Mesenchymal stem cell (in vitro differentiated cells and primary cell): Measurements from ENCODE around the gene ADAM12.

Experiments
- DNase-seq: peaks from one replicate; pipeline ENCODE4 v3.0.0-alpha.2; 2013
- H2AFZ ChIP-seq: one replicate; pipeline ENCODE4 v1.6.1; 2013; ENCODE audit warnings: low read depth, mild to moderate bottlenecking, control low read depth, inconsistent platforms, low read length, moderate library complexity
- H2AK5ac ChIP-seq: 2 replicates; pipeline ENCODE4 v1.6.1; 2013; ENCODE audit warnings: low read length, moderate library complexity, mild to moderate bottlenecking, inconsistent platforms; ENCODE audit not compliant: severe bottlenecking
- H2BK120ac ChIP-seq: one replicate; pipeline ENCODE4 v1.6.1; 2013; ENCODE audit warnings: low read depth, mild to moderate bottlenecking, inconsistent platforms, low read length, moderate library complexity
- H2BK12ac ChIP-seq, 2 experiments: one replicate each; pipeline ENCODE4 v1.6.1; 2013; ENCODE audit warnings: inconsistent platforms in 2 of 2, low read length in 2 of 2, mild to moderate bottlenecking in 2 of 2, moderate library complexity in 2 of 2, control low read depth in 1 of 2
- H2BK15ac ChIP-seq: one replicate; pipeline ENCODE4 v1.6.1; 2013; ENCODE audit warnings: mild to moderate bottlenecking, low read depth, inconsistent platforms; ENCODE audit not compliant: poor library complexity, severe bottlenecking
- H2BK5ac ChIP-seq: 2 replicates; pipeline ENCODE4 v1.6.1; 2013; ENCODE audit warnings: low read depth, mild to moderate bottlenecking, low read length, control low read depth, inconsistent platforms; ENCODE audit not compliant: poor library complexity, severe bottlenecking
- H3K14ac ChIP-seq, 2 experiments: one replicate each; pipeline ENCODE4 v1.6.1; 2013; ENCODE audit warnings: inconsistent platforms in 2 of 2, low read length in 2 of 2, control low read depth in 1 of 2, mild to moderate bottlenecking in 1 of 2, moderate library complexity in 1 of 2
- H3K18ac ChIP-seq, 2 experiments: one replicate each; pipeline ENCODE4 v1.6.1; 2013; ENCODE audit warnings: inconsistent platforms in 2 of 2, low read length in 2 of 2, control low read depth in 1 of 2, low read depth in 1 of 2, mild to moderate bottlenecking in 1 of 2
- H3K23ac ChIP-seq, 2 experiments: one replicate each; pipeline ENCODE4 v1.6.1; 2013; ENCODE audit warnings: inconsistent platforms in 2 of 2, low read length in 2 of 2, mild to moderate bottlenecking in 2 of 2, moderate library complexity in 2 of 2, control low read depth in 1 of 2
- H3K27ac ChIP-seq: 2 replicates; pipeline ENCODE4 v1.5.1; 2013; ENCODE audit warnings: mild to moderate bottlenecking, moderate library complexity, low read length, control low read depth, inconsistent platforms; ENCODE audit not compliant: poor library complexity, severe bottlenecking
- H3K27me3 ChIP-seq, 2 experiments: 2 replicates each; pipeline versions ENCODE4 v1.6.1 to v1.7.0; 2013; ENCODE audit warnings: low read length in 2 of 2, mild to moderate bottlenecking in 2 of 2, moderate library complexity in 2 of 2, control low read depth in 1 of 2, inconsistent platforms in 1 of 2; ENCODE audit not compliant: control insufficient read depth in 1 of 2, insufficient read depth in 1 of 2
- H3K36me3 ChIP-seq, 2 experiments: 2 replicates each; pipeline versions ENCODE4 v1.6.1 to v1.7.0; 2013; ENCODE audit warnings: low read length in 2 of 2, control low read depth in 1 of 2, inconsistent platforms in 1 of 2, low read depth in 1 of 2, mild to moderate bottlenecking in 1 of 2; ENCODE audit not compliant: insufficient read depth in 2 of 2, control insufficient read depth in 1 of 2
- H3K4ac ChIP-seq, 2 experiments: one replicate each; pipeline ENCODE4 v1.6.1; 2013; ENCODE audit warnings: inconsistent platforms in 2 of 2, low read length in 2 of 2, mild to moderate bottlenecking in 2 of 2, moderate library complexity in 2 of 2, control low read depth in 1 of 2, low read depth in 1 of 2
- H3K4me1 ChIP-seq: 2 replicates; pipeline ENCODE4 v1.6.1; 2013; ENCODE audit warnings: low read depth, low read length, control low read depth; ENCODE audit not compliant: control insufficient read depth, insufficient read depth
- H3K4me2 ChIP-seq: 2 replicates; pipeline ENCODE4 v1.6.1; 2013; ENCODE audit warnings: low read length, mild to moderate bottlenecking, inconsistent platforms; ENCODE audit not compliant: poor library complexity, severe bottlenecking
- H3K4me3 ChIP-seq, 2 experiments: 2 replicates each; pipeline versions ENCODE4 v1.5.1 to v1.7.0; 2013; ENCODE audit warnings: low read length in 2 of 2, mild to moderate bottlenecking in 2 of 2, control low read depth in 1 of 2, low read depth in 1 of 2; ENCODE audit not compliant: insufficient read depth in 1 of 2
- H3K79me1 ChIP-seq: replicated peaks from 2 replicates; pipeline ENCODE4 v1.6.1; 2013; ENCODE audit warnings: mild to moderate bottlenecking, control low read depth, low read length, inconsistent platforms; ENCODE audit not compliant: poor library complexity, severe bottlenecking
- H3K9ac ChIP-seq: 2 replicates; pipeline ENCODE4 v1.7.0; 2013; ENCODE audit warnings: mild to moderate bottlenecking, low read length, moderate library complexity
- H3K9me3 ChIP-seq: 2 replicates; pipeline ENCODE4 v1.7.0; 2013; ENCODE audit warnings: mild to moderate bottlenecking, low read length; ENCODE audit not compliant: control insufficient read depth
- H4K8ac ChIP-seq: one replicate; pipeline ENCODE4 v1.6.1; 2013; ENCODE audit warnings: inconsistent platforms, mild to moderate bottlenecking, low read length, moderate library complexity
- H4K91ac ChIP-seq: one replicate; pipeline ENCODE4 v1.6.1; 2013; ENCODE audit warnings: mild to moderate bottlenecking, low read length, inconsistent platforms
- WGBS: methylation state at CpG from one replicate; pipeline ENCODE4 v1.1.7; 2013; ENCODE audit warnings: mixed read lengths; 5-methylcytosine and 5-hydroxymethylcytosine counted together

ADAM12 gene

GRCh38 chr10:126224967-126225671 lies 163.2 kb downstream of the ADAM12 start:
- Histone ChIP-seq H3K14ac (peak overlapping the region in 1 of 2 experiments; percentile 68), H2AK5ac (no peak overlapping the region), H2BK120ac (no peak overlapping the region), H3K4me2 (no peak overlapping the region), H3K23ac (no peak overlapping the region), H3K27me3 (no peaks in the 10 kb centered on the region), H2BK5ac (no peak overlapping the region), H3K79me1 (peaks cover 40% of the 10 kb centered on the region), H4K8ac (peak overlapping the region; percentile 52), H3K27ac (no peak overlapping the region), H3K4ac (no peak overlapping the region), H2BK12ac (peak overlapping the region; percentile 20 to 47), H3K4me3 (no peak overlapping the region), H3K18ac (peak overlapping the region in 1 of 2 experiments; percentile 67), H2AFZ (no peak overlapping the region), H3K4me1 (peaks cover 15% of the 10 kb centered on the region), H3K9ac (peak overlapping the region; percentile 4), H2BK15ac (peak overlapping the region; percentile 73), H3K9me3 (no peaks in the 10 kb centered on the region), H4K91ac (peak overlapping the region; percentile 31), H3K36me3 (peaks cover 7 to 30% of the 10 kb centered on the region in 2 experiments)
- DNase-seq: no peak
- WGBS: 96% methylated on average over 17 of the region's 20 CpGs

GRCh38 chr10:126223512-126224067 lies 164.7 kb downstream of the ADAM12 start:
- peak overlapping the region in 1 of 2 experiments; percentile 73 for H3K18ac ChIP-seq
- no peaks in the 10 kb centered on the region for H3K9me3 ChIP-seq
- no peak for DNase-seq
- no peaks in the 10 kb centered on the region for H3K27me3 ChIP-seq
- 96% methylated on average over 10 of the region's 10 CpGs for WGBS
- no peak overlapping the region for H3K14ac ChIP-seq
- no peak overlapping the region for H2AK5ac ChIP-seq
- no peak overlapping the region for H4K91ac ChIP-seq
- H3K23ac ChIP-seq: no peak overlapping the region
- no peak overlapping the region for H3K4me2 ChIP-seq
- H3K79me1 ChIP-seq: peaks cover 39% of the 10 kb centered on the region
- H4K8ac ChIP-seq: peak overlapping the region; percentile 41
- peak overlapping the region; percentile 23 for H2BK15ac ChIP-seq
- H2BK12ac ChIP-seq: peak overlapping the region in 1 of 2 experiments; percentile 76
- H2BK5ac ChIP-seq: no peak overlapping the region
- H2AFZ ChIP-seq: no peak overlapping the region
- H3K27ac ChIP-seq: no peak overlapping the region
- peaks cover 7 to 35% of the 10 kb centered on the region in 2 experiments for H3K36me3 ChIP-seq
- H3K4me3 ChIP-seq: no peak overlapping the region
- H3K9ac ChIP-seq: peak overlapping the region; percentile 87
- H3K4ac ChIP-seq: no peak overlapping the region
- H2BK120ac ChIP-seq: no peak overlapping the region
- H3K4me1 ChIP-seq: peaks cover 13% of the 10 kb centered on the region

DNA sequence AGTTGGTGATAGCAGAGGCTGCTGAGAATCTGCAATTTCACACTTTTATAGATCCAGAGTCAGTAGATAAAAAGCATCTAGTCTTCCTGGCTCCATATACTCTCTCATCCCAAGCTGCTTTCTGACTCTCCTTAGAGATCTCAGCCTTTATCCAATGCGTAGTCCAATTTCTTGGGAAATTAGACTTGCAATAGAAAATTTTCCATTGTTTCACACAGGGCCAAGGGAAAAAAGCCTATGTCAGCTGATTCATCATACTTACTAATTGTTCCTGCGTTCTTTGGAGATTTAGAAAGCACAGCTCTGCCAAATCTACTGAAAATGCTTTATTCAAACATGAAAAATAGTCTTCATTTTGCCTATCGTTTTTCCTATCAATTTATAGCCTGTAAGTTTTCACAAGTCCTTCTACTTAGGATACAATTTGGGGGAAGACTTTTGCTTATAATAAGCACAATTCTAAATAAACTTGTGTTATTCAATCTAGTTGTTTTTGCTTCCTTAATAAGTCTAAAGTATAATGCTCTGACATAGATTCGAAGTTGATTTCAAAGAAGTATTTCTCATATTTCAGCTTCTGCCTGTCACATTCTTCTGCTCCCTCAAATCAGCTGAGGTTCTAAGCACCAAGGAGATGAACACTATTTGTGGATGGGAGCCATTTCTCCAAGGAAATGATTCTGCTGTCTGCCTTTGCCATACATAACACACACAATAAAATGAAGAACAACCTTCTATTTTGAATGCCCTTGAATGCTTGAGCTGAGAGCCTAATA lies 165.4 kb downstream of the ADAM12 start:
- H2BK15ac ChIP-seq: no peak overlapping the region
- 94% methylated on average over 3 of the region's 4 CpGs for WGBS
- H2BK120ac ChIP-seq: no peak overlapping the region
- no peak for DNase-seq
- no peak overlapping the region for H3K14ac ChIP-seq
- H2AK5ac ChIP-seq: no peak overlapping the region
- H3K27ac ChIP-seq: no peak overlapping the region
- H3K9me3 ChIP-seq: no peaks in the 10 kb centered on the region
- H3K23ac ChIP-seq: no peak overlapping the region
- H4K8ac ChIP-seq: no peak overlapping the region
- peak overlapping the region; percentile 87 for H3K9ac ChIP-seq
- H3K4me1 ChIP-seq: peaks cover 15% of the 10 kb centered on the region
- H3K79me1 ChIP-seq: peaks cover 43% of the 10 kb centered on the region
- H3K4me3 ChIP-seq: no peak overlapping the region
- no peak overlapping the region for H3K4me2 ChIP-seq
- H2AFZ ChIP-seq: no peak overlapping the region
- H3K4ac ChIP-seq: no peak overlapping the region
- H4K91ac ChIP-seq: no peak overlapping the region
- H3K27me3 ChIP-seq: no peaks in the 10 kb centered on the region
- H2BK12ac ChIP-seq: no peak overlapping the region
- peaks cover 7 to 42% of the 10 kb centered on the region in 2 experiments for H3K36me3 ChIP-seq
- no peak overlapping the region for H2BK5ac ChIP-seq
- no peak overlapping the region for H3K18ac ChIP-seq

DNA sequence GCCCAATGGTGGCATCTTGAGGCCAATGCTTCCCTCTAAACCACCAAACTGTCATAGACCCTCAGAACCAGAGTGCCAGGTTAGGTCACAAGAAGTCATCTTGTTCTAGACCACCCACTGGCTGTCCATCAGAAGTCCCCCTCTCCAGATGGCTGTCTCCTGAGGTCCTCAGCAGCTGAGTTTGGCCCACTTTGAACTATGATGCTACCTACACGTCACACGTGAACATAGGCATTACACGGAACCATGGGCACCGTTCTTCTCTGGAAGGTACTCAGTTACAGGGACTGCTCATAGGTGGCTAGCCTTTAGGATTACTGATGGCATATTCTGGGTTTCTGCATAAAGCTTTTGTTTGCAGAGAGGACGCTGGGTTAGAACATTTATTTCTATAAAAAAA lies 166.4 kb downstream of the ADAM12 start:
- no peak overlapping the region for H2AFZ ChIP-seq
- no peaks in the 10 kb centered on the region for H3K9me3 ChIP-seq
- 97% methylated on average over 4 of the region's 5 CpGs for WGBS
- no peak overlapping the region for H3K14ac ChIP-seq
- H3K18ac ChIP-seq: peak overlapping the region in 1 of 2 experiments; percentile 18
- H3K4me3 ChIP-seq: no peak overlapping the region
- DNase-seq: no peak
- no peak overlapping the region for H3K23ac ChIP-seq
- no peak overlapping the region for H2BK15ac ChIP-seq
- H3K27me3 ChIP-seq: no peaks in the 10 kb centered on the region
- peak overlapping the region in 1 of 2 experiments; percentile 21 for H3K4ac ChIP-seq
- no peak overlapping the region for H4K8ac ChIP-seq
- H4K91ac ChIP-seq: no peak overlapping the region
- H3K79me1 ChIP-seq: peaks cover 40% of the 10 kb centered on the region
- H3K36me3 ChIP-seq: peaks cover 7 to 33% of the 10 kb centered on the region in 2 experiments
- peak overlapping the region in 1 of 2 experiments; percentile 72 for H2BK12ac ChIP-seq
- H2AK5ac ChIP-seq: no peak overlapping the region
- no peak overlapping the region for H3K4me2 ChIP-seq
- no peak overlapping the region for H2BK120ac ChIP-seq
- no peak overlapping the region for H2BK5ac ChIP-seq
- peaks cover 12% of the 10 kb centered on the region for H3K4me1 ChIP-seq
- H3K27ac ChIP-seq: no peak overlapping the region
- peak overlapping the region; percentile 87 for H3K9ac ChIP-seq
